Adrenal gland (tissue), 12 donors: ENCODE measurements around the gene COG6. TPM values are rescaled to one million over a fixed set of nuclear protein-coding genes. Genes with fewer than 3 reads are reported as not detected.

Experiments
- DNase-seq, 7 donors: peaks; one replicate each; pipeline ENCODE4 v3.0.0-alpha.2; 2019 to 2020
- H3K27ac ChIP-seq, 5 donors: fragments of 200-600 bp; sonication (generic) in 4 of 5; 1 replicate in 3 of 5; 2 replicates in 2 of 5; pipeline versions ENCODE4 v1.5.1 to v1.8.0; 2016 to 2020; ENCODE audit warnings: mild to moderate bottlenecking in 1 of 5
- H3K27me3 ChIP-seq: fragments of 200-600 bp; 2 replicates; pipeline ENCODE4 v1.8.0; 2021
- H3K36me3 ChIP-seq, 2 donors: fragments of 200-600 bp; replicated peaks in 1 of 2; 1 replicate in 1 of 2; 2 replicates in 1 of 2; pipeline versions ENCODE4 v1.5.1 to v1.8.0; 2018 to 2022
- H3K4me1 ChIP-seq, 2 donors: fragments of 200-600 bp; replicated peaks in 1 of 2; 1 replicate in 1 of 2; 2 replicates in 1 of 2; pipeline versions ENCODE4 v1.5.1 to v1.8.0; 2018 to 2021
- H3K4me3 ChIP-seq, 4 donors: fragments of 200-600 bp; sonication (generic) in 3 of 4; one replicate each; pipeline ENCODE4 v1.5.1; 2016 to 2018
- H3K9me3 ChIP-seq, 3 donors: fragments of 200-600 bp; sonication (generic) in 1 of 3; replicated peaks in 1 of 3; 1 replicate in 2 of 3; 2 replicates in 1 of 3; pipeline versions ENCODE4 v1.5.1 to v1.8.0; 2016 to 2021
- CTCF ChIP-seq, 6 experiments: fragments of 450-650 bp in 4 of 6; fragments of 200-600 bp in 2 of 6; sonication (generic) in 1 of 6; IDR thresholded peaks; 1 replicate in 5 of 6; 2 replicates in 1 of 6; pipeline versions ENCODE4 v1.5.1 to v1.8.0; 2016 to 2021; ENCODE audit warnings: antibody characterized with exemption in 6 of 6, mild to moderate bottlenecking in 2 of 6, moderate library complexity in 1 of 6
- POLR2A ChIP-seq, 2 donors: fragments of 450-650 bp; IDR thresholded peaks; one replicate each; pipeline ENCODE4 v1.6.1; 2017; ENCODE audit warnings: antibody characterized with exemption in 2 of 2, mild to moderate bottlenecking in 2 of 2, moderate library complexity in 1 of 2
- WGBS, 4 donors: extraction: QIAGEN DNeasy Blood & Tissue Kit in 2 of 4; methylation state at CpG; one replicate each; pipeline versions ENCODE4 v1.1.5 to v1.1.7; 2013 to 2017; 5-methylcytosine and 5-hydroxymethylcytosine counted together
- intact Hi-C, 2 donors: fragments of 100-400 bp; cut with DNase I; formaldehyde crosslinking; loops; one replicate each; pipeline versions ENCODE4 v1.14.1 to v1.15.0; 2022 to 2023
- polyA plus RNA-seq, 3 donors: library from polyadenylated mRNA; stranded (reverse); fragments of 200-250 nt in 2 of 3; fragments of 350-450 nt in 1 of 3; fragmentation: Illumina TruSeq in 1 of 3; extraction: RNeasy Lipid Tissue Mini Kit (QIAGEN cat#74804) in 1 of 3; gene quantifications; one replicate each; pipeline ENCODE4 v1.2.3, GENCODE V29; 2013 to 2014
- total RNA-seq, 9 donors: library from RNA; depleted of rRNA in 4 of 9; stranded (reverse); fragments of >200 nt in 4 of 9; fragments of 120-200 nt in 1 of 9; fragmentation: NEBNext Ultra II Directional in 1 of 9; extraction: Animal tissue kit (Norgen Biotek cat#: 25700) in 1 of 9; gene quantifications; one replicate each; pipeline versions ENCODE4 v1.1.0 to v1.2.4, GENCODE V29; 2013 to 2023
- donor health status: healthy with polysubstance abuse.
- donor health status: Bipolar disorder and iron deficiency.
- donor health status: DM: yes; HTN: yes; CAD: no.
- donor health status: DM: no; HTN: no; CAD: no.
- donor health status: DM: no; HTN: no; CAD: no.
- donor health status: DM: yes; HTN: yes; CAD: no.

The COG6 gene
- total and polyA plus RNA-seq, 12 donors: 7.2 to 53.5 (median 31.5) TPM

- TF ChIP-seq POLR2A (IDR thresholded peaks at IDR 0.05): no peak
- no peak for TF ChIP-seq CTCF (IDR thresholded peaks at IDR 0.05)
- no peak overlapping the region for H3K4me3 ChIP-seq
- H3K36me3 ChIP-seq: no peaks in the 10 kb centered on the region
- no peaks in the 10 kb centered on the region for H3K27me3 ChIP-seq
- intact Hi-C loops: no loop called here
- peaks cover 0 to 5% (median 0%) of the 10 kb centered on the region in 3 donors for H3K9me3 ChIP-seq
- 83 to 98% (median 92%) methylated on average over 2 of the region's 2 CpGs for WGBS, 4 donors
- no peak overlapping the region for H3K27ac ChIP-seq
- H3K4me1 ChIP-seq: no peaks in the 10 kb centered on the region
- peak in 2 of 7 donors; percentile 21 to 25 for DNase-seq
Measured at GRCh38 chr13:39777527-39778061, 122.1 kb downstream of the COG6 start.

GRCh38 chr13:39779337-39780265 is 124.1 kb downstream of the COG6 start:
- peak in 1 of 7 donors; percentile 18 for DNase-seq
- Histone ChIP-seq H3K4me1 (no peaks in the 10 kb centered on the region), H3K27me3 (no peaks in the 10 kb centered on the region), H3K4me3 (no peak overlapping the region), H3K9me3 (peaks cover 0 to 5% (median 0%) of the 10 kb centered on the region in 3 donors), H3K27ac (no peak overlapping the region), H3K36me3 (no peaks in the 10 kb centered on the region)
- 61 to 73% (median 67%) methylated on average over 8 of the region's 8 CpGs for WGBS, 4 donors
- intact Hi-C loops: no loop called here
- TF ChIP-seq CTCF (IDR thresholded peaks at IDR 0.05) (no peak), POLR2A (IDR thresholded peaks at IDR 0.05) (no peak)

GRCh38 chr13:39780711-39781110 is 125.2 kb downstream of the COG6 start:
- no peaks in the 10 kb centered on the region for H3K4me1 ChIP-seq
- H3K4me3 ChIP-seq: no peak overlapping the region
- H3K27ac ChIP-seq: no peak overlapping the region
- no peaks in the 10 kb centered on the region for H3K36me3 ChIP-seq
- whole genome bisulfite sequencing, 4 donors: 61 to 68% (median 65%) methylated on average over 6 of the region's 6 CpGs
- TF ChIP-seq CTCF (IDR thresholded peaks at IDR 0.05) (no peak), POLR2A (IDR thresholded peaks at IDR 0.05) (no peak)
- intact Hi-C loops: no loop called here
- no peak for DNase-seq
- H3K27me3 ChIP-seq: no peaks in the 10 kb centered on the region
- H3K9me3 ChIP-seq: peaks cover 0 to 5% (median 0%) of the 10 kb centered on the region in 3 donors

GRCh38 chr13:39781381-39781780 is 125.9 kb downstream of the COG6 start:
- H3K9me3 ChIP-seq: peaks cover 0 to 5% (median 0%) of the 10 kb centered on the region in 3 donors
- H3K36me3 ChIP-seq: no peaks in the 10 kb centered on the region
- 76 to 90% (median 82%) methylated on average over 2 of the region's 2 CpGs for WGBS, 4 donors
- H3K4me1 ChIP-seq: no peaks in the 10 kb centered on the region
- no peaks in the 10 kb centered on the region for H3K27me3 ChIP-seq
- no peak overlapping the region for H3K27ac ChIP-seq
- intact Hi-C loops: no loop called here
- no peak for TF ChIP-seq POLR2A (IDR thresholded peaks at IDR 0.05)
- TF ChIP-seq CTCF (IDR thresholded peaks at IDR 0.05): no peak
- no peak overlapping the region for H3K4me3 ChIP-seq
- DNase-seq: no peak
